ENCODE measurements around the gene HSD17B7.
"Not testable (repeated sequence)": the region's sequence is repeated elsewhere in the genome, so short reads cannot be mapped to it uniquely, and the experiment has no call there.

- not testable (repeated sequence) for TF ChIP-seq EZH2 (IDR thresholded peaks at IDR 0.05; ENCODE audit: insufficient read depth, poor library complexity, severe bottlenecking); EZH2phosphoT487 (IDR thresholded peaks at IDR 0.05; ENCODE audit: insufficient read depth, low read depth)
These were observed 5.6 kb upstream of the HSD17B7 start for GRCh38 chr1:162784926-162785325.
